H1 (cell line): Measurements from ENCODE around the gene ZNF512B. TPM values are rescaled to one million over a fixed set of nuclear protein-coding genes. Genes with fewer than 3 reads are reported as not detected.

ENCODE experiments used
- CTCF ChIA-PET: fragments of 300-600 bp; sonication (Branson Sonifier 250); formaldehyde crosslinking; loops from one replicate; lab custom pipeline; 2021; ENCODE audit not compliant: partially characterized antibody; lab: Charles Lee
- POLR2A ChIA-PET: fragments of 300-600 bp; sonication (Branson Sonifier 250); formaldehyde crosslinking; loops from one replicate; lab custom pipeline; 2021; ENCODE audit warnings: inconsistent platforms; ENCODE audit not compliant: partially characterized antibody; lab: Charles Lee
- DNase-seq, 2 experiments: peaks; one replicate each; pipeline versions ENCODE4 v3.0.0 to v3.0.0-alpha.2; 2010 to 2022; ENCODE audit warnings: low spot score in 2 of 2, low read depth in 1 of 2, mixed read lengths in 1 of 2
- FAIRE-seq: peaks from 2 replicates; lab custom pipeline; 2011; peaks lifted over from hg19 to GRCh38; lab: Jason Lieb, UNC
- H2AFZ ChIP-seq: 2 replicates; pipeline ENCODE4 v1.8.1; 2012; ENCODE audit warnings: low read length, inconsistent platforms
- H2AK5ac ChIP-seq: 2 replicates; pipeline ENCODE4 v1.6.1; 2013; ENCODE audit warnings: low read depth, low read length
- H2BK120ac ChIP-seq: replicated peaks from 2 replicates; pipeline ENCODE3; 2013; ENCODE audit warnings: low read depth, low read length, inconsistent platforms
- H2BK12ac ChIP-seq: 2 replicates; pipeline ENCODE4 v1.6.1; 2013; ENCODE audit warnings: low read depth, low read length
- H2BK15ac ChIP-seq: 2 replicates; pipeline ENCODE4 v1.6.1; 2013; ENCODE audit warnings: low read length
- H2BK20ac ChIP-seq: 2 replicates; pipeline ENCODE4 v1.6.1; 2013; ENCODE audit warnings: low read length
- H2BK5ac ChIP-seq: 2 replicates; pipeline ENCODE4 v1.6.1; 2013; ENCODE audit warnings: low read depth, low read length
- H3K14ac ChIP-seq: 2 replicates; pipeline ENCODE4 v1.6.1; 2013; ENCODE audit warnings: inconsistent platforms; ENCODE audit not compliant: insufficient read length
- H3K18ac ChIP-seq: 2 replicates; pipeline ENCODE4 v1.6.1; 2013; ENCODE audit warnings: low read length; ENCODE audit errors: extremely low read depth
- H3K23ac ChIP-seq: 2 replicates; pipeline ENCODE4 v1.6.1; 2013; ENCODE audit warnings: inconsistent platforms; ENCODE audit not compliant: insufficient read length
- H3K23me2 ChIP-seq: 2 replicates; pipeline ENCODE4 v1.6.1; 2013; ENCODE audit warnings: low read depth, low read length
- H3K27ac ChIP-seq: 2 replicates; pipeline ENCODE4 v1.6.1; 2011; ENCODE audit warnings: low read depth, low read length, inconsistent platforms
- H3K27me3 ChIP-seq, 4 experiments: replicated peaks in 1 of 4; 1 replicate in 1 of 4; 2 replicates in 3 of 4; pipeline versions ENCODE4 v1.6.1 to v1.8.1; 2011 to 2013; ENCODE audit warnings: low read length in 3 of 4, mild to moderate bottlenecking in 3 of 4, inconsistent platforms in 2 of 4, mixed read lengths in 2 of 4, moderate library complexity in 1 of 4; ENCODE audit not compliant: control insufficient read depth in 3 of 4, insufficient read depth in 3 of 4; ENCODE audit errors: extremely low read depth in 1 of 4
- H3K36me3 ChIP-seq, 4 experiments: 2 replicates each; pipeline versions ENCODE4 v1.6.1 to v1.8.1; 2011 to 2013; ENCODE audit warnings: mild to moderate bottlenecking in 4 of 4, low read length in 3 of 4, moderate library complexity in 2 of 4, control low read depth in 1 of 4, inconsistent platforms in 1 of 4; ENCODE audit not compliant: insufficient read depth in 4 of 4, control insufficient read depth in 2 of 4
- H3K4ac ChIP-seq: replicated peaks from 2 replicates; pipeline ENCODE3; 2013; ENCODE audit warnings: low read length, low read depth, mixed read lengths, inconsistent platforms; ENCODE audit not compliant: insufficient read length
- H3K4me1 ChIP-seq, 4 experiments: replicated peaks in 1 of 4; 1 replicate in 1 of 4; 2 replicates in 3 of 4; pipeline versions ENCODE4 v1.6.1 to v1.8.1; 2011 to 2013; ENCODE audit warnings: low read length in 3 of 4, inconsistent platforms in 2 of 4, mixed read lengths in 1 of 4; ENCODE audit not compliant: insufficient read depth in 4 of 4, control insufficient read depth in 3 of 4
- H3K4me2 ChIP-seq, 2 experiments: 2 replicates each; pipeline versions ENCODE4 v1.6.1 to v1.8.1; 2011 to 2013; ENCODE audit warnings: low read depth in 2 of 2, low read length in 2 of 2, control low read depth in 1 of 2, inconsistent platforms in 1 of 2, mild to moderate bottlenecking in 1 of 2; ENCODE audit not compliant: insufficient read depth in 1 of 2
- H3K4me3 ChIP-seq, 4 experiments: fragments of 200-600, 300-600 bp in 1 of 4; sonication (generic), shearing (Covaris generic), sonication (Bioruptor Twin) in 1 of 4; 2 replicates each; pipeline versions ENCODE4 v1.5.1 to v1.8.1; 2011 to 2016; ENCODE audit warnings: low read length in 4 of 4, low read depth in 3 of 4, control low read depth in 2 of 4, inconsistent platforms in 2 of 4, mild to moderate bottlenecking in 2 of 4, mixed read lengths in 1 of 4, moderate library complexity in 1 of 4; ENCODE audit not compliant: insufficient read depth in 2 of 4; ENCODE audit errors: extremely low read depth in 1 of 4
- H3K56ac ChIP-seq: replicated peaks from 2 replicates; pipeline ENCODE3; 2013; ENCODE audit warnings: low read depth, mild to moderate bottlenecking, mixed read lengths, low read length, inconsistent platforms; ENCODE audit not compliant: insufficient read length
- H3K79me1 ChIP-seq: 2 replicates; pipeline ENCODE4 v1.6.1; 2013; ENCODE audit warnings: low read depth, low read length, control low read depth
- H3K79me2 ChIP-seq, 2 experiments: 2 replicates each; pipeline versions ENCODE4 v1.6.1 to v1.8.1; 2012 to 2013; ENCODE audit warnings: low read length in 2 of 2, mild to moderate bottlenecking in 2 of 2, inconsistent platforms in 1 of 2; ENCODE audit not compliant: insufficient read depth in 2 of 2, control insufficient read depth in 1 of 2
- H3K9ac ChIP-seq, 4 experiments: replicated peaks in 1 of 4; 1 replicate in 1 of 4; 2 replicates in 3 of 4; pipeline versions ENCODE4 v1.6.1 to v1.8.1; 2011 to 2013; ENCODE audit warnings: low read depth in 3 of 4, low read length in 3 of 4, control low read depth in 2 of 4, mild to moderate bottlenecking in 2 of 4, moderate library complexity in 2 of 4, inconsistent platforms in 1 of 4; ENCODE audit errors: extremely low read depth in 1 of 4
- H3K9me3 ChIP-seq, 2 experiments: 2 replicates each; pipeline versions ENCODE4 v1.6.1 to v1.8.1; 2012 to 2013; ENCODE audit warnings: mild to moderate bottlenecking in 2 of 2, moderate library complexity in 2 of 2, control low read depth in 1 of 2, inconsistent platforms in 1 of 2, low read depth in 1 of 2, low read length in 1 of 2, mixed read lengths in 1 of 2; ENCODE audit not compliant: insufficient read depth in 2 of 2
- H4K20me1 ChIP-seq, 2 experiments: replicated peaks in 1 of 2; 2 replicates each; pipeline versions ENCODE3 to v1.8.1; 2011 to 2013; ENCODE audit warnings: inconsistent platforms in 2 of 2, low read length in 2 of 2, mild to moderate bottlenecking in 1 of 2; ENCODE audit not compliant: insufficient read depth in 2 of 2, control insufficient read depth in 1 of 2
- H4K5ac ChIP-seq: 2 replicates; pipeline ENCODE4 v1.6.1; 2013; ENCODE audit warnings: low read length, low read depth, mixed read lengths, inconsistent platforms; ENCODE audit not compliant: insufficient read length
- H4K8ac ChIP-seq: 2 replicates; pipeline ENCODE4 v1.8.0; 2013; ENCODE audit warnings: mild to moderate bottlenecking, moderate library complexity, low read length, inconsistent platforms; ENCODE audit not compliant: insufficient read depth; ENCODE audit errors: extremely low read depth
- H4K91ac ChIP-seq: replicated peaks from 2 replicates; pipeline ENCODE3; 2013; ENCODE audit warnings: low read length, mixed read lengths, inconsistent platforms; ENCODE audit not compliant: insufficient read length
- WGBS, 2 experiments: shearing (Covaris generic) in 1 of 2; methylation state at CpG; one replicate each; pipeline versions ENCODE4 v1.1.6 to v1.1.7; 2013 to 2015; ENCODE audit warnings: low lambda C conversion rate in 2 of 2, mixed read lengths in 2 of 2, inconsistent platforms in 1 of 2, low coverage in 1 of 2, missing lambda C conversion rate in 1 of 2; ENCODE audit not compliant: insufficient replicate concordance in 2 of 2, insufficient coverage in 1 of 2, insufficient read length in 1 of 2; ENCODE audit errors: extremely low coverage in 1 of 2, missing lambda C conversion rate in 1 of 2; 5-methylcytosine and 5-hydroxymethylcytosine counted together
- polyA plus RNA-seq, 7 experiments: library from polyadenylated mRNA; depleted of rRNA in 3 of 7; stranded (reverse) in 5 of 7; unstranded in 2 of 7; fragments of >200 nt in 5 of 7; fragments of 200-250 nt in 2 of 7; gene quantifications; 1 replicate in 5 of 7; 2 replicates in 1 of 7; 4 replicates in 1 of 7; pipeline versions ENCODE4 v1.2.1 to v1.2.3, GENCODE V29; 2011 to 2013; ENCODE audit warnings: missing spikeins in 2 of 7, mixed read lengths in 2 of 7
- total RNA-seq: library from RNA; stranded (reverse); fragmentation: NEBNext Ultra II Directional; extraction: Animal tissue kit (Norgen Biotek cat#: 25700); gene quantifications from 2 replicates; pipeline ENCODE4 v1.2.1, GENCODE V29; 2021

ZNF512B gene
- total and polyA plus RNA-seq, 2 of the 8 experiments (the other 6 are each of a cell fraction or from before 2014, with no cell fraction given) = 7.3 to 26.6 TPM

DNA sequence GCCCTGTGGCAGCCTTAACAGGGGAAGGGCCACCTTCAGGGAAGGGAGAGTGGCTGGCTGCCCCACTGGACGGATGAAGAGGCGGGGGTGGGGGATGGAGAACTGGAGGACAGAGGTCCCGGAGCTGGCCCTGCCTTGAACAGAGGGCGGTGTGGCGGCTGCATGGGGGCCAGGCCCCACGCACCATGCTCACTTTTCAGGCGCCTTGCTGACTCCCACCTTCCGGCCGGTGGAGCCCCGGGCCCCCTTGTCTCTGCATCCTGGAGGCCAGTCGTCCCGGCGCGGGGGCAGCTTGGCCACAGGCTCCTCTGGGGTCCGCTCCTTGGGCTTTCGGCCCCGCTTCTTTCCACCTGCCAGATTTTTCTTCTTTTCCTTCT is 10.0 kb downstream of the ZNF512B start:
- Histone ChIP-seq H2BK12ac (no peak overlapping the region), H3K79me1 (peaks cover 2% of the 10 kb centered on the region), H3K36me3 (peaks cover 15 to 43% (median 32%) of the 10 kb centered on the region in 4 experiments; a peak in 6 of 8 replicates), H2BK120ac (no peak overlapping the region), H3K23ac (no peak overlapping the region), H2AFZ (no peak overlapping the region), H3K9ac (no peak overlapping the region), H2BK5ac (0 out of 2 replicates have a peak overlapping the region, but pooled peaks have one; percentile 58), H3K27me3 (no peaks in the 10 kb centered on the region), H3K4me2 (0 out of 4 replicates have a peak overlapping the region, but pooled peaks of 1 of the 2 experiments have one; percentile 61), H3K23me2 (peaks cover 8% of the 10 kb centered on the region; the same call in 1 of the 2 replicates), H4K8ac (no peak overlapping the region), H3K79me2 (peaks cover 2 to 11% of the 10 kb centered on the region in 2 experiments; a peak in 3 of 4 replicates), H4K20me1 (peaks cover 2 to 3% of the 10 kb centered on the region in 2 experiments), H2BK15ac (no peak overlapping the region), H3K4ac (no peak overlapping the region), H3K9me3 (peaks cover 15 to 24% of the 10 kb centered on the region in 2 experiments), H4K5ac (no peak overlapping the region), H3K27ac (no peak overlapping the region), H3K56ac (no peak overlapping the region), H4K91ac (no peak overlapping the region), H2BK20ac (no peak overlapping the region), H2AK5ac (no peak overlapping the region), H3K4me3 (no peak overlapping the region), H3K14ac (no peak overlapping the region), H3K4me1 (peaks cover 0 to 19% (median 12%) of the 10 kb centered on the region in 4 experiments; a peak in 6 of 7 replicates), H3K18ac (no peak overlapping the region)
- no peak for FAIRE-seq
- POLR2A ChIA-PET = interaction anchor here (1.4 to 2.0 kb wide), 2 partner anchors 8 to 20 kb away, joined by 5 to 11 read pairs; no protein-coding TSS in a partner anchor
- DNase-seq = no peak
- CTCF ChIA-PET = interaction anchor here (1.2 to 3.7 kb wide), 2 partner anchors 14 to 51 kb away, joined by 4 to 13 read pairs; no protein-coding TSS in a partner anchor
- 86% methylated on average over 12 of the region's 17 CpGs; no CpG with 5 or more reads in 1 of the 2 experiments for WGBS, 2 experiments
